ENCODE results near the gene C2orf76.

GRCh38 chr2:119263656-119264055, 103.0 kb downstream of the C2orf76 start:
- no peak for TF ChIP-seq CTCF (conservative IDR thresholded peaks at IDR 0.05; ENCODE audit: low read depth, low read length)
- TF ChIP-seq POLR2A (IDR thresholded peaks at IDR 0.05; ENCODE audit: low read depth, low read length) = no peak
- no peak for TF ChIP-seq BHLHE40 (IDR thresholded peaks at IDR 0.05; ENCODE audit: low read depth, low read length)
- TF ChIP-seq USF2 (IDR thresholded peaks at IDR 0.05; ENCODE audit: low read depth, low read length) = no peak
- TF ChIP-seq MXI1 (IDR thresholded peaks at IDR 0.05; ENCODE audit: borderline replicate concordance, low read depth, low read length) = no peak
- no peak for TF ChIP-seq MAFK (IDR thresholded peaks at IDR 0.05; ENCODE audit: low read depth, low read length)
- no peak for TF ChIP-seq MAZ (IDR thresholded peaks at IDR 0.05; ENCODE audit: borderline replicate concordance, low read depth, low read length)
- no peak for TF ChIP-seq SMC3 (IDR thresholded peaks at IDR 0.05; ENCODE audit: low read depth, low read length)
